Measurements from ENCODE around the gene GLI3. TPM values are rescaled to one million over a fixed set of nuclear protein-coding genes. Genes with fewer than 3 reads are reported as not detected.

The GLI3 gene
- total RNA-seq, 1 experiment from 2014 or later = 46.2 TPM

- TF ChIP-seq ELF4 (CRISPR knock-in tag; IDR thresholded peaks at IDR 0.05; ENCODE audit: low read depth) (0 out of 2 replicates have a peak, but pooled peaks have one; percentile 23), MAX (CRISPR knock-in tag; IDR thresholded peaks at IDR 0.05) (peak; percentile 34; the same call in 1 of the 2 replicates), NFYB (CRISPR knock-in tag; conservative IDR thresholded peaks at IDR 0.05; ENCODE audit: low read depth) (no peak), JUN (CRISPR knock-in tag; IDR thresholded peaks at IDR 0.05) (no peak), ZNF232 (CRISPR knock-in tag; IDR thresholded peaks at IDR 0.05) (0 out of 2 replicates have a peak, but pooled peaks have one; percentile 18), OVOL2 (CRISPR knock-in tag; IDR thresholded peaks at IDR 0.05; ENCODE audit: borderline replicate concordance) (no peak), NR1H2 (CRISPR knock-in tag; IDR thresholded peaks at IDR 0.05) (no peak), CREM (CRISPR knock-in tag; IDR thresholded peaks at IDR 0.05) (no peak; the same call in 1 of the 2 replicates), GTF2I (CRISPR knock-in tag; conservative IDR thresholded peaks at IDR 0.05) (no peak), TEAD1 (CRISPR knock-in tag; IDR thresholded peaks at IDR 0.05) (no peak), ZNF263 (CRISPR knock-in tag; IDR thresholded peaks at IDR 0.05; ENCODE audit: low read depth) (peak; percentile 98), ZNF416 (CRISPR knock-in tag; IDR thresholded peaks at IDR 0.05) (no peak), USF1 (CRISPR knock-in tag; IDR thresholded peaks at IDR 0.05) (no peak), NR2C2 (CRISPR knock-in tag; IDR thresholded peaks at IDR 0.05) (no peak), FOXP1 (CRISPR knock-in tag; IDR thresholded peaks at IDR 0.05; ENCODE audit: borderline replicate concordance) (no peak), SOX15 (CRISPR knock-in tag; IDR thresholded peaks at IDR 0.05) (no peak), ZNF281 (CRISPR knock-in tag; IDR thresholded peaks at IDR 0.05) (no peak), SMAD4 (CRISPR knock-in tag; IDR thresholded peaks at IDR 0.05) (no peak), NFATC4 (CRISPR knock-in tag; IDR thresholded peaks at IDR 0.05) (no peak), ZNF138 (CRISPR knock-in tag; conservative IDR thresholded peaks at IDR 0.05) (no peak), PRRX2 (CRISPR knock-in tag; IDR thresholded peaks at IDR 0.05) (no peak), E2F1 (CRISPR knock-in tag; IDR thresholded peaks at IDR 0.05) (no peak), IRF2 (CRISPR knock-in tag; IDR thresholded peaks at IDR 0.05; ENCODE audit: borderline replicate concordance, low read depth) (no peak), HMGXB4 (CRISPR knock-in tag; IDR thresholded peaks at IDR 0.05) (peak; percentile 73; the same call in 1 of the 2 replicates), ATF1 (CRISPR knock-in tag; IDR thresholded peaks at IDR 0.05) (no peak; the same call in 1 of the 2 replicates), ZNF512 (CRISPR knock-in tag; IDR thresholded peaks at IDR 0.05; ENCODE audit: borderline replicate concordance) (no peak), MLX (CRISPR knock-in tag; IDR thresholded peaks at IDR 0.05) (no peak), E2F5 (CRISPR knock-in tag; IDR thresholded peaks at IDR 0.05) (peak; percentile 44; the same call in 1 of the 2 replicates), ZNF671 (CRISPR knock-in tag; IDR thresholded peaks at IDR 0.05) (no peak)
Observed at GRCh38 chr7:42236976-42237810, at the start of gene GLI3 (continued).

All from WTC11 (cell line).